Measurements from ENCODE around the gene PAX8. TPM values are rescaled to one million over a fixed set of nuclear protein-coding genes. Genes with fewer than 3 reads are reported as not detected.

The PAX8 gene
- total RNA-seq, 1 experiment from 2014 or later, result 0.15 TPM

GRCh38 chr2:113187771-113188170 lies 91.0 kb downstream of the PAX8 start:
- DNase-seq (ENCODE audit: low read depth, low spot score) (no peak), ATAC-seq (no peak)
- POLR2A ChIA-PET, result no interaction called here
- no peaks in the 10 kb centered on the region for H3K27me3 ChIP-seq (ENCODE audit: control insufficient read depth, insufficient read depth, low read length)
- H3K36me3 ChIP-seq (ENCODE audit: control insufficient read depth, insufficient read depth, low read length), result no peaks in the 10 kb centered on the region
- TF ChIP-seq TCF7L2 (IDR thresholded peaks at IDR 0.05; ENCODE audit: low read depth, low read length), result no peak
- TF ChIP-seq POLR2AphosphoS5 (IDR thresholded peaks at IDR 0.05; ENCODE audit: low read depth, low read length), result no peak
- TF ChIP-seq SIN3A (IDR thresholded peaks at IDR 0.05; ENCODE audit: borderline replicate concordance, insufficient read depth, low read depth, low read length), result no peak
- TF ChIP-seq REST (IDR thresholded peaks at IDR 0.05; ENCODE audit: insufficient read depth in 1 of 2, low read depth in 2 of 2, low read length in 1 of 2), result no peak
- TF ChIP-seq CTCF (IDR thresholded peaks at IDR 0.05), result no peak
- intact Hi-C loops (cut with micrococcal nuclease; ENCODE audit: unreplicated experiment) (no loop called here), in situ Hi-C loops (cut with HindIII; ENCODE audit: low pct_unique_long_range_greater_than_20kb, low sequenced_read_pairs) (no loop called here)
- H3K4me1 ChIP-seq (ENCODE audit: control insufficient read depth, insufficient read depth, low read length), result no peaks in the 10 kb centered on the region
- BruUV-seq (replicated peaks), result no TSS peak
- H3K27ac ChIP-seq (ENCODE audit: low read length), result no peak overlapping the region
- H3K4me3 ChIP-seq (ENCODE audit: low read depth in 2 of 2, low read length in 2 of 2), result no peak overlapping the region
- no peaks in the 10 kb centered on the region for H3K9me3 ChIP-seq (ENCODE audit: control insufficient read depth, insufficient read depth, low read depth, low read length)
- CTCF ChIA-PET, result no interaction called here

- CTCF ChIA-PET, result interaction anchor here (0.6 kb wide), 1 partner anchor 12 kb away, joined by 3 read pairs; no protein-coding TSS in a partner anchor
- no peak for ATAC-seq
- intact Hi-C loops (cut with micrococcal nuclease; ENCODE audit: unreplicated experiment), result no loop called here
Observed at GRCh38 chr2:113186433-113186796, 92.3 kb downstream of the PAX8 start.

More at GRCh38 chr2:113186433-113186796, 92.3 kb downstream of the PAX8 start:
- H3K27ac ChIP-seq (ENCODE audit: low read length), result no peak overlapping the region
- BruUV-seq (replicated peaks), result no TSS peak
- DNase-seq (ENCODE audit: low read depth, low spot score), result no peak
- H3K4me1 ChIP-seq (ENCODE audit: control insufficient read depth, insufficient read depth, low read length), result no peaks in the 10 kb centered on the region
- TF ChIP-seq REST (IDR thresholded peaks at IDR 0.05; ENCODE audit: insufficient read depth in 1 of 2, low read depth in 2 of 2, low read length in 1 of 2) (no peak), POLR2AphosphoS5 (IDR thresholded peaks at IDR 0.05; ENCODE audit: low read depth, low read length) (no peak), CTCF (IDR thresholded peaks at IDR 0.05) (no peak), TCF7L2 (IDR thresholded peaks at IDR 0.05; ENCODE audit: low read depth, low read length) (no peak), SIN3A (IDR thresholded peaks at IDR 0.05; ENCODE audit: borderline replicate concordance, insufficient read depth, low read depth, low read length) (no peak)
- in situ Hi-C loops (cut with HindIII; ENCODE audit: low pct_unique_long_range_greater_than_20kb, low sequenced_read_pairs), result no loop called here
- H3K27me3 ChIP-seq (ENCODE audit: control insufficient read depth, insufficient read depth, low read length), result no peaks in the 10 kb centered on the region
- POLR2A ChIA-PET, result interaction anchor here (0.5 kb wide), 1 partner anchor 46 kb away, joined by 3 read pairs; no protein-coding TSS in a partner anchor
- no peak overlapping the region for H3K4me3 ChIP-seq (ENCODE audit: low read depth in 2 of 2, low read length in 2 of 2)
- no peaks in the 10 kb centered on the region for H3K36me3 ChIP-seq (ENCODE audit: control insufficient read depth, insufficient read depth, low read length)
- no peaks in the 10 kb centered on the region for H3K9me3 ChIP-seq (ENCODE audit: control insufficient read depth, insufficient read depth, low read depth, low read length)

Measured in Panc1 (cell line).